Sigmoid colon (tissue), 3 donors: ENCODE results near the gene TPGS2.

Source experiments
- POLR2A ChIP-seq, 2 donors: fragments of 450-650 bp; IDR thresholded peaks; one replicate each; pipeline ENCODE4 v1.6.1; 2016; ENCODE audit warnings: antibody characterized with exemption in 2 of 2, mild to moderate bottlenecking in 2 of 2, moderate library complexity in 2 of 2
- TF ChIP-seq, protein P1 (sequence below), 4 experiments: fragments of 450-650 bp in 3 of 4; fragments of 200-600 bp in 1 of 4; IDR thresholded peaks; one replicate each; pipeline ENCODE4 v1.5.1; 2016 to 2019; ENCODE audit warnings: antibody characterized with exemption in 4 of 4, mild to moderate bottlenecking in 3 of 4, moderate library complexity in 2 of 4

DNA sequence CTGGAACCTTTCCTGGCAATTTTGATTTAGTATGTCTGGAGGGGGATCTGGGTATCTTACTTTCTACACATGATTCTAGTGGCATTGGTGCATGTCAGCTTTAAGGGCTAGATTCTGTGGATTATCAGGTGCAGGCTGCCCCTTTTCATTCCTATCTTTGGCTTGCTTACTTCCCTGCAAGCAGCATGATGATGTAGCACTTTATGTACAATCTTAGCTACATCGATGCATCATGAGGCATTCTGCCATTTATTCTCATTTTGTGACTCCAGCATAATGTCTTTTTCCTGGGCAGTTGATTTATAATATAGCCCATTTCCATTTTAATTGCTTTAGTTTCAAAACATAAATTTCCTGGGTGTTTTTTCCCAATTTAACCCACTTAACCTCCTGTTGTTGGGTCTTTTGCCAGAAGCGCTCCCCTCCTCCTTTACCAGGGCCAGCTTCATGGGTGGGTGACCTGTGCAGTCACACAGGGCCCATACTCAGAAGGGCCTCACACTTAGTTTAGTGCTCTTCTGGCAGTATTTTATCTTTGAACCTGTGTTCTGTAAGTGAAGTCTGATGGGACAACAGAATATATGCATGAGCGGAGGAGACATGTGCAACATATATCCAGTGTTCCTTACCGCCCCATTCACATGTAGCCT, 36.0 kb downstream of the TPGS2 start:
- no peak for TF ChIP-seq POLR2A (IDR thresholded peaks at IDR 0.05)
- TF ChIP-seq, protein P1, sequence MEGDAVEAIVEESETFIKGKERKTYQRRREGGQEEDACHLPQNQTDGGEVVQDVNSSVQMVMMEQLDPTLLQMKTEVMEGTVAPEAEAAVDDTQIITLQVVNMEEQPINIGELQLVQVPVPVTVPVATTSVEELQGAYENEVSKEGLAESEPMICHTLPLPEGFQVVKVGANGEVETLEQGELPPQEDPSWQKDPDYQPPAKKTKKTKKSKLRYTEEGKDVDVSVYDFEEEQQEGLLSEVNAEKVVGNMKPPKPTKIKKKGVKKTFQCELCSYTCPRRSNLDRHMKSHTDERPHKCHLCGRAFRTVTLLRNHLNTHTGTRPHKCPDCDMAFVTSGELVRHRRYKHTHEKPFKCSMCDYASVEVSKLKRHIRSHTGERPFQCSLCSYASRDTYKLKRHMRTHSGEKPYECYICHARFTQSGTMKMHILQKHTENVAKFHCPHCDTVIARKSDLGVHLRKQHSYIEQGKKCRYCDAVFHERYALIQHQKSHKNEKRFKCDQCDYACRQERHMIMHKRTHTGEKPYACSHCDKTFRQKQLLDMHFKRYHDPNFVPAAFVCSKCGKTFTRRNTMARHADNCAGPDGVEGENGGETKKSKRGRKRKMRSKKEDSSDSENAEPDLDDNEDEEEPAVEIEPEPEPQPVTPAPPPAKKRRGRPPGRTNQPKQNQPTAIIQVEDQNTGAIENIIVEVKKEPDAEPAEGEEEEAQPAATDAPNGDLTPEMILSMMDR (IDR thresholded peaks at IDR 0.05) = no peak
